Epithelial cell of esophagus (primary cell): ENCODE data around the gene PUM2.
"Not testable (repeated sequence)": the region's sequence is repeated elsewhere in the genome, so short reads cannot be mapped to it uniquely, and the experiment has no call there.

Experiments
- DNase-seq: peaks from one replicate; pipeline ENCODE4 v3.0.0; 2010; ENCODE audit warnings: low read depth
- H3K4me3 ChIP-seq: 2 replicates; pipeline ENCODE4 v1.5.1; 2011; ENCODE audit warnings: mild to moderate bottlenecking, low read length, control low read depth
- CTCF ChIP-seq: IDR thresholded peaks from 2 replicates; pipeline ENCODE4 v1.5.1; 2011; ENCODE audit warnings: low read depth, mild to moderate bottlenecking, low read length, control low read depth, inconsistent platforms; ENCODE audit not compliant: insufficient read depth; ENCODE audit errors: missing control alignments

The PUM2 gene

DNA sequence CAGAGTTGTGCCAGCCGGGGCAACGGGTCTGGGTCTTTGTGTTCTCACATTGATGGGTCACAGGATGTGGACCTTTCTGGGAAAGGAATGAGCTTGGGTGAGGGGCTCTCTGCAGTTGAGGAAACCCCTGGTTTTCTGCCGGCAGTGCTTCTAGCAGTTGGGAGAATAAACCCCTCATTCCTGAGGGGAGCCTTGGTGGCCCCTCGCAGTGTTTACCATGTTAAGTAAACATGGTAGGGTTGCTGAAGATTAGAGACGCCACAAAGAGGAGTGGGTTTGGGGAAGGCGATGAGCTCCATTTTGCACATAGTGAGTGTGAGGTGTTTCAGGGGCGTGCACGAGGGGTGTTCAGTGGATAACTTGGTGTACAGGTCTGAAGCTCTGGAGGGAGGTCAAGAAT lies 27.7 kb upstream of the PUM2 start:
- TF ChIP-seq CTCF: no peak
- no peak overlapping the region for H3K4me3 ChIP-seq

DNA sequence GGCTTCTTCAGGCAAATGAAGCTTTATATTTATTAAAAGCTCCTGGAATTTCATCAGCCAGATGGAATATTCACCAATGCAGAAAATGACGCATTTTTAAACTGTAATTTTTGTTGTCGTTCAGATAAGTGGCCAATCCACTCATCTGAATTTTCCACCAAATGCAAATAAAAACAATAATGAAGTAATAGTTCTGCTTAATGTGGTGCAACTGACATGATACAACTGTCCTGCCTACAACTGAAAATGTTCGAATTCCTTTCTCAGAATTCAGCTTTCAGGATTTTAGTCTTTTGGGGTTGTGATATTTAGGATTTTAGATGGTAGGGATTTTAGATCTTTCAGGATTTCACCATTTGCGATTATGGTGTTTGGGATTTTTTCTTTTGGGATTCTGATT lies 27.1 kb upstream of the PUM2 start:
- TF ChIP-seq CTCF: no peak
- no peak for DNase-seq
- no peak overlapping the region for H3K4me3 ChIP-seq

More for the DNA sequence above, 27.7 kb upstream of the PUM2 start:
- DNase-seq: no peak

- not testable (repeated sequence) for H3K4me3 ChIP-seq
These were observed 24.3 kb upstream of the PUM2 start for GRCh38 chr2:20374982-20375381.

DNA sequence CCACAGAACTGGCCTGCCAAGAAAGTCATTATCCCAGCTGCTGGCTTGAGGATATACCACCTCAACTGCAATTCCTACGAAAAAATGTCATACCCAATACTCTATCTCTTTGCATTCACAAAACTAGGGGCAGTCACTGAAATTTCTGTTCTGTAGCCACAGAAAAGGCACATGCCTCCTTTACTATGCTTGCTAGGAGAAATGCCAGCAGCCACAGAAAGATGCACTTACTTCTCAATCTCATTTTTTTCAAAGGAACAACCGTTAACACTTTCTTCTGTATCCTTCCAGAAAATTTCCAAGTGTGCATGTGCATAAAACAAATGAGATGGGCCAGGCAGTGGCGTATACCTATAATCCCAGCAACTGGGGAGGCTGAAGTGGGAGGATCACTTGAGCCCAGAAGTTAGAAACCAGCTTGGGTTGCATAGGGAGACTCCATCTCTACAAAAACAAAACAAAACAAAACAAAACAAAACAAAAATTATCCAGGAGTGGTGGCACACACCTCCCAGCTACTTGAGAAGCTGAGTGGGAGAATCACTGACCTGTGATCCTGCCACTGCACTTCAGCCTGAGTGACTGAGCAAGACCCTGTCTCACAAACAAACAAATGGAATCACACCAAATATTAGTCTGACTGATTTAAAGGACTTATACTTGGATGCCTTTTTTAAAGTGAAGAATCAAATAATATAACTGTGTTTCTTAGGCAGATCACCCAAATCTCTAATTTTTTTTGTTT lies 22.4 kb upstream of the PUM2 start:
- DNase-seq: no peak
- TF ChIP-seq CTCF: no peak
- H3K4me3 ChIP-seq: no peak overlapping the region

More at GRCh38 chr2:20374982-20375381, 24.3 kb upstream of the PUM2 start:
- not testable (repeated sequence) for DNase-seq

DNA sequence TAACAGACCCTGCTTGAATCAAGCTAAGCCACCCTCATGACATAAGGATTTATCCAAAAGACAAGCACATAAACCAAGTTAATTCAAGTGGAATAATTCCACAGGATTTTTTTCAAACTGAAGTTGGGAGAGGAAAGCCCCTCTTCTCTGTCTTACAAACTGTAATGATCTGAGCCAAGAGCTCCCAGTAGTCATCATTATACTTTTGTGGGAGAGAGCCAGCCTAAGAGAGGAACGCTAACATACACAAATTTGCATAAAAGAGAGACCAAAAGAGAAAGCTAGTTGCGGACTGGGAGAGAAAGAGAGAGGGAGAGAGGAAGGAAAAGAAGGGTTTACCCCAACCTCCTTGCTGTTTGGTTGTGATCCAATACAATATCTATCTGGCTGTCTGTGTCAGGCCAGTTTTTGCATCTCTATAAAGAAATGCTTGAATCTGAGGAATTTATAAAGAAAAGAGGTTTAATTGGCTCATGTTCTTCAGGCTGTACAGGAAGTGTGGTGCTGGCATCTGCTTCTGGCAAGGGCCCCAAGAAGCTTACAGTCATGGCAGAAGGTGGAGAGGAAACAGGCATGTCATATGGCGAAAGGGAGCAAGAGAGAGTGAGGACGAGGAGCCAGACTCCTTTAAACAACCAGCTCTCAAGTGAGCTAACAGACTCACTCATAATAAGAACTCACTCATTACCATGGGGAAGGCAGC lies 20.8 kb upstream of the PUM2 start:
- no peak for TF ChIP-seq CTCF
- no peak overlapping the region for H3K4me3 ChIP-seq
- DNase-seq: no peak

GRCh38 chr2:20370191-20370590 lies 19.5 kb upstream of the PUM2 start:
- no peak overlapping the region for H3K4me3 ChIP-seq
- peak; percentile 100 for DNase-seq
- TF ChIP-seq CTCF: no peak

DNA sequence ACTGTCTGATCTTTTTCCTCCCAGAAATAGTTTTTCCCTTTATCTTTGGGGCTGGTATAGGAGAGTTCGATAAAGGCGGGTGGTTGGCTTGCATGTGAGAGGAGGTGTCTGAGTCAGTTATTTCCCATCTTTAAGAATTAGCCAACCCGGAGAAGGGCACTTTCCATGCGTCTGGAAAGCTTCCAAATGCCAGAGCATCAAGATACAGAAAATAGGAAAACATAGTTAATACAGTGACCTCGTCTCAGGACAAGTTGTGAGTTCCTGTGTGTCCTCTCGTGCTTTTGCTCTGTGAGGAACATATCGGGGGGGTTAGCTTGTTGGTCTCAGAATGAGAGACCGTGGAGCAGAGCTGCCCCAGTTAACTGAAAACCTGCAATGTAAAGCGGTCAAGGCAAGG lies 18.7 kb upstream of the PUM2 start:
- DNase-seq: no peak
- H3K4me3 ChIP-seq: no peak overlapping the region
- no peak for TF ChIP-seq CTCF
